Fibroblast of lung (primary cell): ENCODE data around the gene FSTL3. TPM values are rescaled to one million over a fixed set of nuclear protein-coding genes. Genes with fewer than 3 reads are reported as not detected.

ENCODE experiments used
- DNase-seq, 2 donors: peaks; one replicate each; pipeline versions ENCODE4 v3.0.0 to v3.0.0-alpha.2; 2010; ENCODE audit warnings: low read depth in 2 of 2
- H2AFZ ChIP-seq: 2 replicates; pipeline ENCODE4 v1.5.1; 2012; ENCODE audit warnings: low read length, control low read depth, inconsistent platforms
- H3K27ac ChIP-seq: 2 replicates; pipeline ENCODE4 v1.5.1; 2011; ENCODE audit warnings: low read length, control low read depth; ENCODE audit not compliant: insufficient read depth
- H3K27me3 ChIP-seq: 2 replicates; pipeline ENCODE4 v1.5.1; 2011; ENCODE audit warnings: mild to moderate bottlenecking, low read length; ENCODE audit not compliant: control insufficient read depth, insufficient read depth
- H3K36me3 ChIP-seq: 2 replicates; pipeline ENCODE4 v1.5.1; 2011; ENCODE audit warnings: low read length; ENCODE audit not compliant: control insufficient read depth, insufficient read depth
- H3K4me1 ChIP-seq: 2 replicates; pipeline ENCODE4 v1.5.1; 2011; ENCODE audit warnings: low read length; ENCODE audit not compliant: control insufficient read depth, insufficient read depth; ENCODE audit errors: extremely low read depth
- H3K4me2 ChIP-seq: 2 replicates; pipeline ENCODE4 v1.5.1; 2011; ENCODE audit warnings: low read length, control low read depth; ENCODE audit not compliant: insufficient read depth; ENCODE audit errors: extremely low read depth
- H3K4me3 ChIP-seq, 4 experiments: fragments of 200-600 bp in 1 of 4; sonication (generic) in 1 of 4; replicated peaks in 1 of 4; 2 replicates each; pipeline ENCODE4 v1.5.1; 2011 to 2016; ENCODE audit warnings: low read length in 4 of 4, low read depth in 3 of 4, mild to moderate bottlenecking in 3 of 4, control low read depth in 2 of 4, inconsistent platforms in 1 of 4, mixed read lengths in 1 of 4; ENCODE audit not compliant: insufficient read depth in 1 of 4; ENCODE audit errors: control extremely low read depth in 1 of 4
- H3K79me2 ChIP-seq: 2 replicates; pipeline ENCODE4 v1.5.1; 2012; ENCODE audit warnings: mild to moderate bottlenecking, low read length, inconsistent platforms; ENCODE audit not compliant: control insufficient read depth, insufficient read depth
- H3K9ac ChIP-seq: 2 replicates; pipeline ENCODE4 v1.5.1; 2011; ENCODE audit warnings: mild to moderate bottlenecking, low read length, control low read depth; ENCODE audit not compliant: insufficient read depth
- H3K9me3 ChIP-seq: 2 replicates; pipeline ENCODE4 v1.5.1; 2012; ENCODE audit warnings: low read depth, low read length; ENCODE audit not compliant: control insufficient read depth, insufficient read depth
- H4K20me1 ChIP-seq: 2 replicates; pipeline ENCODE4 v1.5.1; 2011; ENCODE audit warnings: low read length; ENCODE audit not compliant: control insufficient read depth, insufficient read depth; ENCODE audit errors: extremely low read depth
- EZH2 ChIP-seq: IDR thresholded peaks from 2 replicates; pipeline ENCODE4 v1.5.1; 2012; ENCODE audit warnings: low read length, control low read depth, mild to moderate bottlenecking; ENCODE audit errors: missing control alignments
- polyA plus RNA-seq, 2 donors: library from polyadenylated mRNA; depleted of rRNA in 1 of 2; stranded (reverse) in 1 of 2; unstranded in 1 of 2; fragments of >200 nt; gene quantifications; 2 replicates each; pipeline ENCODE4 v1.2.1, GENCODE V29; 2011 to 2012; ENCODE audit warnings: missing spikeins in 1 of 2
- total RNA-seq: library from RNA; depleted of rRNA; stranded (reverse); fragments of >200 nt; gene quantifications from 2 replicates; pipeline ENCODE4 v1.2.1, GENCODE V29; 2014
- TF ChIP-seq, protein P1 (sequence below), 2 donors: IDR thresholded peaks in 1 of 2; conservative IDR thresholded peaks in 1 of 2; 1 replicate in 1 of 2; 2 replicates in 1 of 2; pipeline ENCODE4 v1.5.1; 2011 to 2012; ENCODE audit warnings: low read length in 2 of 2, control low read depth in 1 of 2, inconsistent platforms in 1 of 2, low read depth in 1 of 2, mild to moderate bottlenecking in 1 of 2

FSTL3 gene
- total and polyA plus RNA-seq, 2 donors (not counting 1 experiment from before 2014, with no cell fraction given) = 18.6 to 26.8 TPM

DNA sequence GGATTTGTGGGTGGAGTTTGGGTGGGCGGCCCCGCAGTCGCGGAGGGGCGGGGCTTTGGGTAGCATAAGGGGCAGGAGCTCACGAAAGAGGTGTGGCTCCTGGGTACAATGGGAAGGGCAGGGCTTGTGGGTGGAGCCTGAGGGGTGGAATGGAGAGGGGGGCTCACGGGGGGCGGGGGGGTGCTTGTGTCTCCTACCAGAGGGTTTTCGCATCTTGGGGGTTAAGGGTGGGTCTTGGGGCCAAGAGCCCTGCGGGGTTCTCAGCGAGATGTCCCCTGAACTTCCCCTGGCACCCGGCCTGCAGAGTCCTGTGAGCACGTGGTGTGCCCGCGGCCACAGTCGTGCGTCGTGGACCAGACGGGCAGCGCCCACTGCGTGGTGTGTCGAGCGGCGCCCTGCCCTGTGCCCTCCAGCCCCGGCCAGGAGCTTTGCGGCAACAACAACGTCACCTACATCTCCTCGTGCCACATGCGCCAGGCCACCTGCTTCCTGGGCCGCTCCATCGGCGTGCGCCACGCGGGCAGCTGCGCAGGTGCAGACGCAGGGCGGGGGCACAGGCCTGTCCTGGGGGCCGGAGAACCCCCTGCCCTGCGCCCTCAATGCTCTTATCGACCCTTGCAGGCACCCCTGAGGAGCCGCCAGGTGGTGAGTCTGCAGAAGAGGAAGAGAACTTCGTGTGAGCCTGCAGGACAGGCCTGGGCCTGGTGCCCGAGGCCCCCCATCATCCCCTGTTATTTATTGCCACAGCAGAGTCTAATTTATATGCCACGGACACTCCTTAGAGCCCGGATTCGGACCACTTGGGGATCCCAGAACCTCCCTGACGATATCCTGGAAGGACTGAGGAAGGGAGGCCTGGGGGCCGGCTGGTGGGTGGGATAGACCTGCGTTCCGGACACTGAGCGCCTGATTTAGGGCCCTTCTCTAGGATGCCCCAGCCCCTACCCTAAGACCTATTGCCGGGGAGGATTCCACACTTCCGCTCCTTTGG, 5.1 kb downstream of the FSTL3 start:
- Histone ChIP-seq H4K20me1 (no peaks in the 10 kb centered on the region), H3K36me3 (no peaks in the 10 kb centered on the region), H2AFZ (no peak overlapping the region), H3K27ac (peak overlapping the region; percentile 87), H3K4me2 (peak overlapping the region; percentile 87), H3K27me3 (no peaks in the 10 kb centered on the region), H3K4me1 (peaks cover 11% of the 10 kb centered on the region), H3K9ac (no peak overlapping the region), H3K79me2 (peaks cover 2% of the 10 kb centered on the region), H3K9me3 (no peaks in the 10 kb centered on the region), H3K4me3 (peak overlapping the region in 1 of 4 experiments; percentile 61)
- TF ChIP-seq EZH2 = no peak
- TF ChIP-seq, protein P1, sequence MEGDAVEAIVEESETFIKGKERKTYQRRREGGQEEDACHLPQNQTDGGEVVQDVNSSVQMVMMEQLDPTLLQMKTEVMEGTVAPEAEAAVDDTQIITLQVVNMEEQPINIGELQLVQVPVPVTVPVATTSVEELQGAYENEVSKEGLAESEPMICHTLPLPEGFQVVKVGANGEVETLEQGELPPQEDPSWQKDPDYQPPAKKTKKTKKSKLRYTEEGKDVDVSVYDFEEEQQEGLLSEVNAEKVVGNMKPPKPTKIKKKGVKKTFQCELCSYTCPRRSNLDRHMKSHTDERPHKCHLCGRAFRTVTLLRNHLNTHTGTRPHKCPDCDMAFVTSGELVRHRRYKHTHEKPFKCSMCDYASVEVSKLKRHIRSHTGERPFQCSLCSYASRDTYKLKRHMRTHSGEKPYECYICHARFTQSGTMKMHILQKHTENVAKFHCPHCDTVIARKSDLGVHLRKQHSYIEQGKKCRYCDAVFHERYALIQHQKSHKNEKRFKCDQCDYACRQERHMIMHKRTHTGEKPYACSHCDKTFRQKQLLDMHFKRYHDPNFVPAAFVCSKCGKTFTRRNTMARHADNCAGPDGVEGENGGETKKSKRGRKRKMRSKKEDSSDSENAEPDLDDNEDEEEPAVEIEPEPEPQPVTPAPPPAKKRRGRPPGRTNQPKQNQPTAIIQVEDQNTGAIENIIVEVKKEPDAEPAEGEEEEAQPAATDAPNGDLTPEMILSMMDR (conservative IDR thresholded peaks at IDR 0.05 in 1 of 2, IDR thresholded peaks at IDR 0.05 in 1 of 2; ENCODE audit: low read depth in 1 of 2, low read length in 2 of 2) = no peak
- DNase-seq = no peak

DNA sequence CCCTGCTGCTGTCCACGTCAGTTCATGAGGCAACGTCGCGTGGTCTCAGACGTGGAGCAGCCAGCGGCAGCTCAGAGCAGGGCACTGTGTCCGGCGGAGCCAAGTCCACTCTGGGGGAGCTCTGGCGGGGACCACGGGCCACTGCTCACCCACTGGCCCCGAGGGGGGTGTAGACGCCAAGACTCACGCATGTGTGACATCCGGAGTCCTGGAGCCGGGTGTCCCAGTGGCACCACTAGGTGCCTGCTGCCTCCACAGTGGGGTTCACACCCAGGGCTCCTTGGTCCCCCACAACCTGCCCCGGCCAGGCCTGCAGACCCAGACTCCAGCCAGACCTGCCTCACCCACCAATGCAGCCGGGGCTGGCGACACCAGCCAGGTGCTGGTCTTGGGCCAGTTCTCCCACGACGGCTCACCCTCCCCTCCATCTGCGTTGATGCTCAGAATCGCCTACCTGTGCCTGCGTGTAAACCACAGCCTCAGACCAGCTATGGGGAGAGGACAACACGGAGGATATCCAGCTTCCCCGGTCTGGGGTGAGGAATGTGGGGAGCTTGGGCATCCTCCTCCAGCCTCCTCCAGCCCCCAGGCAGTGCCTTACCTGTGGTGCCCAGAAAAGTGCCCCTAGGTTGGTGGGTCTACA, 6.6 kb downstream of the FSTL3 start:
- Histone ChIP-seq H3K9me3 (no peaks in the 10 kb centered on the region), H3K4me1 (peaks cover 5% of the 10 kb centered on the region), H2AFZ (no peak overlapping the region), H4K20me1 (no peaks in the 10 kb centered on the region), H3K4me2 (no peak overlapping the region), H3K79me2 (peaks cover 2% of the 10 kb centered on the region), H3K4me3 (no peak overlapping the region), H3K9ac (no peak overlapping the region), H3K36me3 (no peaks in the 10 kb centered on the region), H3K27ac (no peak overlapping the region), H3K27me3 (no peaks in the 10 kb centered on the region)
- TF ChIP-seq, protein P1 (conservative IDR thresholded peaks at IDR 0.05 in 1 of 2, IDR thresholded peaks at IDR 0.05 in 1 of 2; ENCODE audit: low read depth in 1 of 2, low read length in 2 of 2) = no peak
- no peak for TF ChIP-seq EZH2
- no peak for DNase-seq

DNA sequence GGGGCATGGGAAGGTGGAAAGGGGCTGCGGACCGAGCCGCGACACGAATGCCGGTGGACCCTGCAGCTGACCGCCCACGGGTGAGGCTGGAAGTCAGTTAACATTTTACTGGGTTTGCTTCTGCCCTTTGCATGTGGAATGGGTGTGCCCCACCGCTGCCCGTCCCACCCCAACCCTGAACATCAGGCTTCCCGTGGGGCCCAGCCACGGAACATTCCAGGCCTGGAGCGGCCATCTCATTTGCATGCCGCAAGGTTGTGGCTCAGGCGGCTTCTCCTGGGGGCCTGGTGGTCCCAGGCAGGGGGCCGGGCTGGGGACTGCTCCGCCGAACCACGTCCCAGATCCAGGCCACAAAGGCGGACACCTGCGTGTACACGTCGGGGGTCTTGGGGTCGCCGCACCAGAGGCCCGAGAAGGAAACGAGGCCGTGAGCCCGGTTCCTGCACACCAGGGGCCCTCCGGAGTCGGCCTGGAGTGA, 9.3 kb downstream of the FSTL3 start:
- Histone ChIP-seq H4K20me1 (no peaks in the 10 kb centered on the region), H3K27ac (no peak overlapping the region), H3K4me3 (no peak overlapping the region), H3K9ac (no peak overlapping the region), H3K79me2 (no peaks in the 10 kb centered on the region), H3K27me3 (no peaks in the 10 kb centered on the region), H2AFZ (no peak overlapping the region), H3K9me3 (no peaks in the 10 kb centered on the region), H3K4me2 (no peak overlapping the region), H3K36me3 (no peaks in the 10 kb centered on the region), H3K4me1 (no peaks in the 10 kb centered on the region)
- TF ChIP-seq EZH2 = no peak
- TF ChIP-seq, protein P1 (conservative IDR thresholded peaks at IDR 0.05 in 1 of 2, IDR thresholded peaks at IDR 0.05 in 1 of 2; ENCODE audit: low read depth in 1 of 2, low read length in 2 of 2) = no peak
- no peak for DNase-seq
